DOHH2 (cell line): ENCODE measurements around the gene MRPL44.

ENCODE experiments used
- H3F3A ChIP-seq: fragments of 200-600 bp; sonication (generic), shearing (Covaris generic); 2 replicates; pipeline ENCODE4 v1.6.0; 2016; ENCODE audit warnings: antibody characterized with exemption, mild to moderate bottlenecking; ENCODE audit not compliant: control insufficient read depth, insufficient read depth
- H3K27ac ChIP-seq: fragments of 200-600 bp; sonication (generic); 2 replicates; pipeline ENCODE4 v1.5.1; 2014; ENCODE audit warnings: low read depth, mild to moderate bottlenecking, low read length, moderate library complexity
- H3K27me3 ChIP-seq: fragments of 200-600 bp; sonication (generic); 2 replicates; pipeline ENCODE4 v1.6.1; 2014; ENCODE audit warnings: mild to moderate bottlenecking, low read length, mixed read lengths; ENCODE audit not compliant: control insufficient read depth
- H3K36me3 ChIP-seq: fragments of 200-600 bp; sonication (generic); 2 replicates; pipeline ENCODE4 v1.6.1; 2014; ENCODE audit warnings: mild to moderate bottlenecking, low read length, moderate library complexity, mixed read lengths; ENCODE audit not compliant: control insufficient read depth
- H3K4me1 ChIP-seq: fragments of 200-600 bp; sonication (generic); 2 replicates; pipeline ENCODE4 v1.6.1; 2014; ENCODE audit warnings: mild to moderate bottlenecking, low read length, mixed read lengths; ENCODE audit not compliant: control insufficient read depth
- H3K4me2 ChIP-seq: fragments of 200-600 bp; sonication (generic); 2 replicates; pipeline ENCODE4 v1.6.0; 2014; ENCODE audit warnings: mild to moderate bottlenecking, low read length, moderate library complexity
- H3K4me3 ChIP-seq: fragments of 200-600 bp; sonication (generic); 2 replicates; pipeline ENCODE4 v1.5.1; 2014; ENCODE audit warnings: mild to moderate bottlenecking, low read length, mixed read lengths
- H3K79me2 ChIP-seq: fragments of 200-600 bp; sonication (generic); 2 replicates; pipeline ENCODE4 v1.6.1; 2014; ENCODE audit warnings: mild to moderate bottlenecking, low read length, mixed read lengths; ENCODE audit not compliant: control insufficient read depth
- H3K9me2 ChIP-seq: fragments of 200-600 bp; sonication (generic); replicated peaks from 2 replicates; pipeline ENCODE4 v1.6.1; 2014; ENCODE audit warnings: mild to moderate bottlenecking, low read length, mixed read lengths; ENCODE audit not compliant: control insufficient read depth
- H3K9me3 ChIP-seq: fragments of 200-600 bp; sonication (generic); 2 replicates; pipeline ENCODE4 v1.6.1; 2014; ENCODE audit warnings: antibody characterized with exemption, low read length, mixed read lengths; ENCODE audit not compliant: control insufficient read depth, insufficient read depth
- H4K20me1 ChIP-seq: fragments of 200-600 bp; sonication (generic); 2 replicates; pipeline ENCODE4 v1.6.0; 2014; ENCODE audit warnings: low read depth, mild to moderate bottlenecking, antibody characterized with exemption, low read length, moderate library complexity; ENCODE audit not compliant: control insufficient read depth, insufficient read depth
- CTCF ChIP-seq: fragments of 200-600 bp; sonication (generic); IDR thresholded peaks from one replicate; pipeline ENCODE4 v1.5.1; 2014; ENCODE audit warnings: antibody characterized with exemption, mild to moderate bottlenecking, low read depth, low read length; ENCODE audit not compliant: poor library complexity, severe bottlenecking
- EZH2phosphoT487 ChIP-seq: fragments of 200-600 bp; sonication (generic); IDR thresholded peaks from 2 replicates; pipeline ENCODE4 v1.6.1; 2017; ENCODE audit warnings: borderline replicate concordance, mild to moderate bottlenecking, antibody characterized with exemption, low read length, moderate library complexity, mixed read lengths

MRPL44 gene

GRCh38 chr2:223943135-223943534, 14.1 kb upstream of the MRPL44 start:
- H3K27me3 ChIP-seq, result peaks cover 14% of the 10 kb centered on the region
- no peaks in the 10 kb centered on the region for H3K36me3 ChIP-seq
- H3F3A ChIP-seq, result no peaks in the 10 kb centered on the region
- no peaks in the 10 kb centered on the region for H4K20me1 ChIP-seq
- H3K9me2 ChIP-seq, result no peaks in the 10 kb centered on the region
- H3K79me2 ChIP-seq, result no peaks in the 10 kb centered on the region
- H3K27ac ChIP-seq, result no peak overlapping the region
- peaks cover 12% of the 10 kb centered on the region for H3K4me1 ChIP-seq
- TF ChIP-seq CTCF (no peak), EZH2phosphoT487 (no peak)
- H3K4me3 ChIP-seq, result no peak overlapping the region
- H3K4me2 ChIP-seq, result no peak overlapping the region
- no peaks in the 10 kb centered on the region for H3K9me3 ChIP-seq

GRCh38 chr2:223943561-223944008, 13.7 kb upstream of the MRPL44 start:
- Histone ChIP-seq H3K9me3 (no peaks in the 10 kb centered on the region), H3K36me3 (no peaks in the 10 kb centered on the region), H3K4me1 (peaks cover 12% of the 10 kb centered on the region), H4K20me1 (no peaks in the 10 kb centered on the region), H3K27ac (no peak overlapping the region), H3K27me3 (peaks cover 14% of the 10 kb centered on the region), H3F3A (no peaks in the 10 kb centered on the region), H3K79me2 (no peaks in the 10 kb centered on the region), H3K4me2 (no peak overlapping the region), H3K4me3 (no peak overlapping the region), H3K9me2 (no peaks in the 10 kb centered on the region)
- TF ChIP-seq EZH2phosphoT487 (no peak), CTCF (no peak)

- Histone ChIP-seq H3K79me2 (no peaks in the 10 kb centered on the region), H4K20me1 (no peaks in the 10 kb centered on the region), H3K36me3 (no peaks in the 10 kb centered on the region)
Observed at GRCh38 chr2:223944166-223944702, 13.0 kb upstream of the MRPL44 start.

More at GRCh38 chr2:223944166-223944702, 13.0 kb upstream of the MRPL44 start:
- H3K4me1 ChIP-seq, result peaks cover 12% of the 10 kb centered on the region
- peaks cover 14% of the 10 kb centered on the region for H3K27me3 ChIP-seq
- no peaks in the 10 kb centered on the region for H3K9me3 ChIP-seq
- no peaks in the 10 kb centered on the region for H3F3A ChIP-seq
- peak overlapping the region; percentile 85 for H3K4me2 ChIP-seq
- TF ChIP-seq CTCF, result no peak
- TF ChIP-seq EZH2phosphoT487, result peak; percentile 64; the same call in 1 of the 2 replicates
- peak overlapping the region; percentile 84 for H3K4me3 ChIP-seq
- H3K27ac ChIP-seq, result no peak overlapping the region
- no peaks in the 10 kb centered on the region for H3K9me2 ChIP-seq
